ENCODE data around the gene TGFBR1.

DNA sequence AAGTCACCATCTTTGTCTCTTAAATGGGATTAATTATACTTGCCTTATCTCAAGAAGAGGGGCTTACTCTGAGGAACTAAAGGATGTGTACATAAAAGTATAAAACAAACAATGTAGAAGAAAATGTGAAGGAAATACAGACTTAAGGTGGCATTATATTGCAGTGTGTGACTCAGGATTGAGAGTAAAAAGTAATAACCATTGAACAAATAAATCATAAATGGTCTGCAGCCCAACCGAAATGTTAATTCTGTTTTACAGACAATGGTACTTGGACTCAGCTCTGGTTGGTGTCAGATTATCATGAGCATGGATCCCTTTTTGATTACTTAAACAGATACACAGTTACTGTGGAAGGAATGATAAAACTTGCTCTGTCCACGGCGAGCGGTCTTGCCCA lies 37.4 kb downstream of the TGFBR1 start:
- TF ChIP-seq, protein P1, sequence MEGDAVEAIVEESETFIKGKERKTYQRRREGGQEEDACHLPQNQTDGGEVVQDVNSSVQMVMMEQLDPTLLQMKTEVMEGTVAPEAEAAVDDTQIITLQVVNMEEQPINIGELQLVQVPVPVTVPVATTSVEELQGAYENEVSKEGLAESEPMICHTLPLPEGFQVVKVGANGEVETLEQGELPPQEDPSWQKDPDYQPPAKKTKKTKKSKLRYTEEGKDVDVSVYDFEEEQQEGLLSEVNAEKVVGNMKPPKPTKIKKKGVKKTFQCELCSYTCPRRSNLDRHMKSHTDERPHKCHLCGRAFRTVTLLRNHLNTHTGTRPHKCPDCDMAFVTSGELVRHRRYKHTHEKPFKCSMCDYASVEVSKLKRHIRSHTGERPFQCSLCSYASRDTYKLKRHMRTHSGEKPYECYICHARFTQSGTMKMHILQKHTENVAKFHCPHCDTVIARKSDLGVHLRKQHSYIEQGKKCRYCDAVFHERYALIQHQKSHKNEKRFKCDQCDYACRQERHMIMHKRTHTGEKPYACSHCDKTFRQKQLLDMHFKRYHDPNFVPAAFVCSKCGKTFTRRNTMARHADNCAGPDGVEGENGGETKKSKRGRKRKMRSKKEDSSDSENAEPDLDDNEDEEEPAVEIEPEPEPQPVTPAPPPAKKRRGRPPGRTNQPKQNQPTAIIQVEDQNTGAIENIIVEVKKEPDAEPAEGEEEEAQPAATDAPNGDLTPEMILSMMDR (IDR thresholded peaks at IDR 0.05): no peak
- TF ChIP-seq POLR2A (IDR thresholded peaks at IDR 0.05) (no peak), POLR2AphosphoS5 (IDR thresholded peaks at IDR 0.05) (no peak), EP300 (IDR thresholded peaks at IDR 0.05) (no peak)
